ENCODE measurements around the gene LMAN2L. TPM values are rescaled to one million over a fixed set of nuclear protein-coding genes. Genes with fewer than 3 reads are reported as not detected.

The LMAN2L gene
- total RNA-seq, 1 donor from 2014 or later, result 27.9 TPM

DNA sequence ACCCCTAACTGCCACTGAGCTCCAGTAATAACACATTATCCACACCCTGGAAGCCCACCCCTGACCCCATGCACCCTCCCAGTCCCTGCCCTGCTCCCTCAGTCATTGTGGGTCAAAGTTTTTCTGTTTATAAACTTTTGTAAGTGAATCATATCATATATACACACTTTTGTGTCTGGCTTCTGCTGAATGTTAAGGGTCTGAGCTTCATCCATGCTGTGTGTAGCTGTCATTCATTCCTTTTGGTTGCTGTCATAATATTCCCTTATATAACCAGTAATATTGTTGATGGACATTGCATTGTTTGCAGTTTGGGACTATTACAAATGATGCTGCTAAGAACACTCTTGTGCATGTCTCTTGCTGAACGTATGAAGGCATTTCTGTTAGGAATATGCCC is 35.3 kb upstream of the LMAN2L start:
- no peaks in the 10 kb centered on the region for H3K27me3 ChIP-seq (ENCODE audit: low read depth)
- peaks cover 18% of the 10 kb centered on the region for H3K4me1 ChIP-seq
- intact Hi-C loops (cut with micrococcal nuclease), result no loop called here
- no peaks in the 10 kb centered on the region for H3K36me3 ChIP-seq
- H3K4me3 ChIP-seq, result no peak overlapping the region
- TF ChIP-seq, protein P1, sequence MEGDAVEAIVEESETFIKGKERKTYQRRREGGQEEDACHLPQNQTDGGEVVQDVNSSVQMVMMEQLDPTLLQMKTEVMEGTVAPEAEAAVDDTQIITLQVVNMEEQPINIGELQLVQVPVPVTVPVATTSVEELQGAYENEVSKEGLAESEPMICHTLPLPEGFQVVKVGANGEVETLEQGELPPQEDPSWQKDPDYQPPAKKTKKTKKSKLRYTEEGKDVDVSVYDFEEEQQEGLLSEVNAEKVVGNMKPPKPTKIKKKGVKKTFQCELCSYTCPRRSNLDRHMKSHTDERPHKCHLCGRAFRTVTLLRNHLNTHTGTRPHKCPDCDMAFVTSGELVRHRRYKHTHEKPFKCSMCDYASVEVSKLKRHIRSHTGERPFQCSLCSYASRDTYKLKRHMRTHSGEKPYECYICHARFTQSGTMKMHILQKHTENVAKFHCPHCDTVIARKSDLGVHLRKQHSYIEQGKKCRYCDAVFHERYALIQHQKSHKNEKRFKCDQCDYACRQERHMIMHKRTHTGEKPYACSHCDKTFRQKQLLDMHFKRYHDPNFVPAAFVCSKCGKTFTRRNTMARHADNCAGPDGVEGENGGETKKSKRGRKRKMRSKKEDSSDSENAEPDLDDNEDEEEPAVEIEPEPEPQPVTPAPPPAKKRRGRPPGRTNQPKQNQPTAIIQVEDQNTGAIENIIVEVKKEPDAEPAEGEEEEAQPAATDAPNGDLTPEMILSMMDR (IDR thresholded peaks at IDR 0.05; ENCODE audit: borderline replicate concordance), result no peak
- no peak for DNase-seq
- no peak overlapping the region for H3K27ac ChIP-seq (replicated peaks)
- no peaks in the 10 kb centered on the region for H3K9me3 ChIP-seq (replicated peaks)

DNA sequence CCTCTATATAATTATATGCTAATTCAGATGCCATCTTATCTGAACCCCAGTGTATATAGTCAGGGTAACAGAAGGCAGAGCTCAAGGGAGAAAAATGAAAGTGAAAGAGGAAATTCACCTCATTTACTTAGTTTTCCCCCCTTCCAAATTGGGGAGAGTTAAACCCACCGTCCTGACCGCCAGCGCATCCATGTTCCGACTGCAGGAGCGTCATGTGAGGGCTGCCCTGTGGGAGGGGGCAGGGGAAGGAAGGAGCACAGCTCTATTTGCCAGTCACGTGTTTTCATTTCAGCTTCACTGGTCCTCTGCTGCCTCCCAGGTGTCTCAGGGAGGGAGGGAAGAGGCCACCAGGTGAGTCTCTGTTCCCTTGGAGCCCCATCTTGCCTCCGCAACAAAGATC is 34.1 kb upstream of the LMAN2L start:
- Histone ChIP-seq H3K36me3 (no peaks in the 10 kb centered on the region), H3K27me3 (ENCODE audit: low read depth) (no peaks in the 10 kb centered on the region), H3K27ac (replicated peaks) (no peak overlapping the region), H3K4me1 (peaks cover 27% of the 10 kb centered on the region), H3K9me3 (replicated peaks) (no peaks in the 10 kb centered on the region), H3K4me3 (peak overlapping the region; percentile 25)
- DNase-seq, result no peak
- TF ChIP-seq, protein P1 (IDR thresholded peaks at IDR 0.05; ENCODE audit: borderline replicate concordance), result no peak
- intact Hi-C loops (cut with micrococcal nuclease), result no loop called here

DNA sequence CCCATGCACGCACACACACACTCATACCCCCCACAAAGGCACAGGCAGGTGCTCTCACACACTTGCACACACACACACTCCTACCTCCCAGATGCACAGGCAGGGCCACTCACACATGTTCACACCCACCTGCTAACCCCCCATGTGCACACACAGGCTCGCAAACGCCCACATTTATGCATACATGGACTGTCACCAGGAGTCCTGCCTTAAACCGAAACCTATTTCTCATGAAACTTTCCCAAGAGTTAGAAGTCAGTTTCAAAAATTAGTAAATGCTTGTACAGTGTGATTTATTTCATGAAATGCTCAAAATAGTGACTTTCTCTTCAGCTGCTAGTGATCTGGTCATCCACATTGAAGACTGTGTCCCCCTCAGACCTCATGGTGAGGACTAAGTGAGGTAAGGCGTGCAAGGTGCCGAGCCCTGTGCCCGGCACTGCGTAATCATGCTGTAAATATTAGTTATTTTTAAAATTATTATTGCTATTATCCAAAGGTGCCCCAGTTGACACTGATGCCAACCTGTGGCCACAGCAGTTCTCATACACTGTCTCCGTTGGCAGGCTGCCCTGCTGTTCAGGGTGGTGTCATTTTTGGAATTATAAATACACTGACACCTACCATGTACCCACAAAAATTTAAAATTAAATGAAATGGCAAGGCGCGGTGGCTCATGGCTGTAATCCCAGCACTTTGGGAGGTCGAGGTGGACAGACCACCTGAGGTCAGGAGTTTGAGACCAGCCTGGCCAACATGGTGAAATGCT is 33.2 kb upstream of the LMAN2L start:
- intact Hi-C loops (cut with micrococcal nuclease), result no loop called here
- Histone ChIP-seq H3K9me3 (replicated peaks) (no peaks in the 10 kb centered on the region), H3K27ac (replicated peaks) (no peak overlapping the region), H3K4me3 (no peak overlapping the region), H3K36me3 (no peaks in the 10 kb centered on the region), H3K27me3 (ENCODE audit: low read depth) (no peaks in the 10 kb centered on the region), H3K4me1 (peaks cover 27% of the 10 kb centered on the region)
- no peak for DNase-seq
- TF ChIP-seq, protein P1 (IDR thresholded peaks at IDR 0.05; ENCODE audit: borderline replicate concordance), result no peak

DNA sequence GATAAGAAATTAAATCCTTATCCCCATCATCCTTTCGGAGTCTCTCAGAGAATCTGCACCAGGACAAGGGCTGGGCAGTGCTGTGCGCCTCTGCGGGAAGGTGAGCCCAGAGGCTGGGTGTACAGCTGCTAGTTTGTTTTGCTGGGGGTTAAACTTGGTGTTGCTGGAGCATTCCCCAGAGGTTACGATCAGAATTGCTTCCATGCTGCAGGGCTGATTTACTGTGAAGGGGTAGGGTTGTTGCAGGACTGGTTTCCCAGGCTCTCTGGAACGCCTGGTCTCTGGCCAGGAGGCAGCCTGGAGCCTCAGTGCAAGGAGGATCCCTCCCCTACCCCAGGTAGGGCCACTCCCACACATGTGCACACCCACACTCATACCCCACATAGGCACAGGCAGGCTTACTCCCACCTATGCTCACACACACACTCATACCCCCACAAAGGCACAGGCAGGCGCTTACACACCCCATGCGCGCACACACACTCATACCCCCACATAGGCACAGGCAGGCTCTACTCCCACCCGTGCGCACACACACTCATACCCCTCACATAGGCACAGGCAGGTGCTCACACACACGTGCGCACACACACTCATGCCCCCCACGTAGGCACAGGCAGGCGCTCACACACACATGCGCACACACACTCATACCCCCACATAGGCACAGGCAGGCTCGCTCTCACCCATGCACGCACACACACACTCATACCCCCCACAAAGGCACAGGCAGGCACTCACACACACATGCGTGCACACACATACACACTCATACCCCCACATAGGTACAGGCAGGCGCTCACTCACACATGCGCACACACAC is 32.1 kb upstream of the LMAN2L start:
- Histone ChIP-seq H3K4me3 (no peak overlapping the region), H3K27me3 (ENCODE audit: low read depth) (no peaks in the 10 kb centered on the region), H3K9me3 (replicated peaks) (no peaks in the 10 kb centered on the region), H3K4me1 (peaks cover 27% of the 10 kb centered on the region), H3K27ac (replicated peaks) (no peak overlapping the region), H3K36me3 (no peaks in the 10 kb centered on the region)
- TF ChIP-seq, protein P1 (IDR thresholded peaks at IDR 0.05; ENCODE audit: borderline replicate concordance), result no peak
- intact Hi-C loops (cut with micrococcal nuclease), result no loop called here
- no peak for DNase-seq

DNA sequence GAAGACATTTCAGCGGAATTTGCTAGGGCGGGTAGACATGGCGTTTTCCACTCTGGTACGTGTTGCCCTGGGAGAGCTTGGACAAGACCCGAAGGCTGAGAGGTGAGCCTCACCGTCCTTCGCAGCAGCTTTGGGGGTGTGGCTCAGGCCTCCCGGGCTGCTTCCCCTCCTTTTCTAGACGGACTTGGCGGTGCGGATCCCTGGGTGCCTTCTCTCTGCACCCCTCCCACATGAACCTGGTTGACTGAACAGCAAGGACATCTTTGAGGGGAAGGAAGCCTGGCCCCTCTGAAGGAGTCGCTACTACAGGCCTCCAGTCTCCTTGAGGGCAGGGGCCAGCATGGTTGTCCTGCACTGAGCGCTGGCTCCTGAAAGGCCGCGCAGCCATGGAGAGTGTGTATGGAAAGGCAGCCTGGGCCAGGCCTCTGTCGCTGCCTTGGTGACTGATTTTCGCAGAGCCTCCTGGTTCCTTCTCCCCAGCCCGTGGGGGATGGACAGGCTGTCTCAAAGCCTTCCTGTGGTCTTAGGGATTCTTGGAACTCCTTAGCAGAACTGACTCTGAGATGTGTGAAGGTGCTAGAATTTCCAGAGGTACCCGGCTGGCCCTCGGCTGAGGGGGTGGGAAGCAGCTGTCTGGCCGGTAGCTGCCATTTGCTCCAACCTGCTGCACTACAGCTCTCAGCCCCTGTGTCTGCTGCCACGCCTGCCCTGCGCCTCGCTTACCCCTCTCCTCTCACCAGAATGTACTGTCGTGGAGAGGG is 30.8 kb upstream of the LMAN2L start:
- Histone ChIP-seq H3K4me3 (no peak overlapping the region), H3K27ac (replicated peaks) (peak overlapping the region; percentile 79), H3K9me3 (replicated peaks) (no peaks in the 10 kb centered on the region), H3K36me3 (no peaks in the 10 kb centered on the region), H3K27me3 (ENCODE audit: low read depth) (no peaks in the 10 kb centered on the region), H3K4me1 (peaks cover 31% of the 10 kb centered on the region)
- intact Hi-C loops (cut with micrococcal nuclease), result no loop called here
- TF ChIP-seq, protein P1 (IDR thresholded peaks at IDR 0.05; ENCODE audit: borderline replicate concordance), result no peak
- DNase-seq, result no peak

All from left ventricle myocardium inferior (tissue), 1 donor.